ENCODE measurements around the gene TIMM17B. TPM values are rescaled to one million over a fixed set of nuclear protein-coding genes. Genes with fewer than 3 reads are reported as not detected.

Gene TIMM17B
- total RNA-seq, 6 donors from 2014 or later, result 29.6 to 49.6 (median 42.6) TPM

DNA sequence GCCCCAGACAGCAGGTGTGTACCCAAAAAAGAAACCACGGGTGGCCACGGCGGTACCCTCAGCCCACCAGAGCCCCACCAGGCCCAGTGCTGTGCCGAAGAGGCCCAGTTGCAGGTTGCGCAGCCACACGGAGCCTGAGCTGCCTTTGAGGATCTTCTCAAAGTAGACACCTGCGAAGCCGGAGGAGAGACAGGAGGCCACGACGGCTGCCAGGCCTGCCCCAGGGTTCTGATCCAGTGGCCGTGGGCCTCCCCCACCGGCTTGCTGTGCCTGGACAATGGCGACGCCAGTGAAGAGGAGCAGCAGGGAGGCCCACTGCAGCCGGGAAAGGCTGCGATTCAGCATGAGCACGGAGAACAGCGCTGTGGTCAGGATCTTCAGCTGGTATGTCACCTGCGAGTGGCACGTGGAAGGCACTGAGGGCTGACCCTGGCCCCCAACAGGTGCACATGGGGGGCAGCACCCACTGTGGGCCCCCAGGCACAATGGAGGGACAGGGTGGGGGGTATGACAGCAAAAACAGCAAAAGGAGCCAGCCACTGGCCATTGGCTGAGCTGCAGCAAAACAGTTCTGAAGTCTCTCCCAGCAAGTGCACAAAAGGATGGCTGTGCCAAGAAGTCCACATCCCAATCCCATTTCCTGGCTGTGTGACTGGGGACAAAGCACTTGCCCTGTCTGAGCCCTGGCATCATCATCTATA, 7.7 kb upstream of the TIMM17B start:
- peaks cover 2 to 57% (median 21%) of the 10 kb centered on the region in 4 donors for H3K36me3 ChIP-seq

DNA sequence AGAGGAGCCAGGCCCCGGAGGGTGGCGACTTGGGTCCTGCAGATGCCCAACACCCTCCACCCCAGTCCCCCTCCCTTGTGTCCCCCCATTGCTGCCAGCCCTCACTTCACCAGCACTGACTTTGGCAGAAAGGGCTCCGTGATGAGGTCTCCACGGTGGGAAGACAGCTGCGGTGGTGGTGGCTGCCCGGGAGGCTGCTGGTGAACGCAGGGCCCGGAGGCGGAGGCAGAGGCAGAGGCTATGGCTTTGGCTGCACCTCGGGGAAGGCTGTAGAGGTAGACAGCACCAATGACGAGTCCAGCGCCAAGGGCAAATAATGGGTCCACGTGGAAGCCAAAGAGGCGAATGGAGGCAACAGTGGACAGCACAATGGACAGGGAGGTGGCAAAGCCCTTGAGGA, 7.1 kb upstream of the TIMM17B start:
- Histone ChIP-seq H3K27me3 (no peaks in the 10 kb centered on the region), H3K4me1 (peaks cover 0 to under 1% (median 0%) of the 10 kb centered on the region in 4 donors), H3K36me3 (peaks cover 2 to 57% (median 21%) of the 10 kb centered on the region in 4 donors), H3K9me3 (no peaks in the 10 kb centered on the region), H3K4me3 (no peak overlapping the region), H3K27ac (no peak overlapping the region)
- DNase-seq (no peak), ATAC-seq (ENCODE audit: low FRiP score in 2 of 2) (no peak)
- WGBS, 2 donors, result 87% methylated on average over 14 of the region's 14 CpGs; no CpG with 5 or more reads in 1 of the 2 donors
- no peak for TF ChIP-seq POLR2AphosphoS5 (IDR thresholded peaks at IDR 0.05)
- TF ChIP-seq EP300 (IDR thresholded peaks at IDR 0.05), result no peak

More for the DNA sequence above, 7.7 kb upstream of the TIMM17B start:
- DNase-seq (no peak), ATAC-seq (ENCODE audit: low FRiP score in 2 of 2) (no peak)
- Histone ChIP-seq H3K9me3 (no peaks in the 10 kb centered on the region), H3K4me1 (peaks cover 0 to 6% (median 0%) of the 10 kb centered on the region in 4 donors), H3K27me3 (no peaks in the 10 kb centered on the region), H3K27ac (no peak overlapping the region), H3K4me3 (no peak overlapping the region)
- whole genome bisulfite sequencing, 2 donors, result 91 to 100% methylated on average over 1 to 20 of the region's 20 CpGs
- TF ChIP-seq POLR2A (IDR thresholded peaks at IDR 0.05), result no peak
- TF ChIP-seq, protein P1, sequence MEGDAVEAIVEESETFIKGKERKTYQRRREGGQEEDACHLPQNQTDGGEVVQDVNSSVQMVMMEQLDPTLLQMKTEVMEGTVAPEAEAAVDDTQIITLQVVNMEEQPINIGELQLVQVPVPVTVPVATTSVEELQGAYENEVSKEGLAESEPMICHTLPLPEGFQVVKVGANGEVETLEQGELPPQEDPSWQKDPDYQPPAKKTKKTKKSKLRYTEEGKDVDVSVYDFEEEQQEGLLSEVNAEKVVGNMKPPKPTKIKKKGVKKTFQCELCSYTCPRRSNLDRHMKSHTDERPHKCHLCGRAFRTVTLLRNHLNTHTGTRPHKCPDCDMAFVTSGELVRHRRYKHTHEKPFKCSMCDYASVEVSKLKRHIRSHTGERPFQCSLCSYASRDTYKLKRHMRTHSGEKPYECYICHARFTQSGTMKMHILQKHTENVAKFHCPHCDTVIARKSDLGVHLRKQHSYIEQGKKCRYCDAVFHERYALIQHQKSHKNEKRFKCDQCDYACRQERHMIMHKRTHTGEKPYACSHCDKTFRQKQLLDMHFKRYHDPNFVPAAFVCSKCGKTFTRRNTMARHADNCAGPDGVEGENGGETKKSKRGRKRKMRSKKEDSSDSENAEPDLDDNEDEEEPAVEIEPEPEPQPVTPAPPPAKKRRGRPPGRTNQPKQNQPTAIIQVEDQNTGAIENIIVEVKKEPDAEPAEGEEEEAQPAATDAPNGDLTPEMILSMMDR (IDR thresholded peaks at IDR 0.05), result no peak
- no peak for TF ChIP-seq EP300 (IDR thresholded peaks at IDR 0.05)
- TF ChIP-seq POLR2AphosphoS5 (IDR thresholded peaks at IDR 0.05), result no peak

DNA sequence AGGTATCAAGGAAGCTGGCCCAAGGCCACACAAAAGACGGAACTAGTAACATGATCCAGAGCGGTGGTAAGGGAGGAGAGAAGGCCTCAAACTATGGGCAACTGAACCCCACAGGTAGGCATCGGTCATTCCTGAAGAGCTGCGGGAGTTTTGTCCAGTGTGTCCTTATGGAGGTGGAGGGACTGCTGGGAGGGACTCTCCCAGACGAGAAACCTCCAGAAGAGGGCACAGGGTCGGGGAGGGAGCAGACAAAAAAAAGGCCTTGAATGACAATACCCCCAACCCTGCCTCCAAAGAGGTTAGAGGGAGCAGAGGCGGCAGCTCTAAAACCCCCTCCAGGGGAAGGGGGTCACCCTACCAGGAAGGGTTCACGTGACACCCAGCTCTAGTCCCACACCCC, 6.6 kb upstream of the TIMM17B start:
- no peaks in the 10 kb centered on the region for H3K27me3 ChIP-seq

DNA sequence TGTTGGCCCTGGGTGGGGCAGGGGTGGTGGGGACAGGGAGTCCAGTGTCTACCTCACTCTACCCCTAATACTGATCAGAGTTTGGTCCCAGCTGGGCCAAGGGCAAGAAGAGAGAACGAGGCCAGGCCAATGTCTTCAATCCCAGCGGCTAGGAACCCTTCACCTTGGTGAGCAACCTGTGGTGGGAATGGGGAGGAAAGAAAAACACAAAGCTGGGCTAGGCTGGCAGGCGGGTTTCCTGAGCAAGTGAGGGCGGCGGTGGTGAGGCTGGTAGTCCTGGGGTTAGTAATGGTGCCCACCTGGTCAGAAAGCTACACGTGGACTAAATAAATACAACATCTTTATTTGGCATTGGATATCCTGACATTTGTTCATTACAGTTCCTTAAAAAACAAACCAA, 5.7 kb upstream of the TIMM17B start:
- Histone ChIP-seq H3K4me3 (no peak overlapping the region), H3K27me3 (no peaks in the 10 kb centered on the region), H3K27ac (no peak overlapping the region), H3K4me1 (peaks cover 0 to 8% (median 4%) of the 10 kb centered on the region in 4 donors), H3K36me3 (peaks cover 2 to 57% (median 21%) of the 10 kb centered on the region in 4 donors), H3K9me3 (no peaks in the 10 kb centered on the region)
- WGBS, 2 donors, result 83 to 89% methylated on average over 3 to 6 of the region's 6 CpGs
- TF ChIP-seq, protein P1 (IDR thresholded peaks at IDR 0.05), result no peak
- DNase-seq (no peak), ATAC-seq (ENCODE audit: low FRiP score in 2 of 2) (no peak)

More for the DNA sequence above, 6.6 kb upstream of the TIMM17B start:
- Histone ChIP-seq H3K9me3 (no peaks in the 10 kb centered on the region), H3K4me3 (no peak overlapping the region), H3K36me3 (peaks cover 2 to 57% (median 21%) of the 10 kb centered on the region in 4 donors), H3K27ac (no peak overlapping the region), H3K4me1 (peaks cover 0 to 5% (median 2%) of the 10 kb centered on the region in 4 donors)
- no peak for TF ChIP-seq POLR2A (IDR thresholded peaks at IDR 0.05)
- TF ChIP-seq, protein P1 (IDR thresholded peaks at IDR 0.05), result no peak
- TF ChIP-seq EP300 (IDR thresholded peaks at IDR 0.05), result no peak
- TF ChIP-seq POLR2AphosphoS5 (IDR thresholded peaks at IDR 0.05), result no peak
- ATAC-seq (ENCODE audit: low FRiP score in 2 of 2) (no peak), DNase-seq (no peak)
- WGBS, 2 donors, result 74 to 81% methylated on average over 7 to 8 of the region's 8 CpGs

DNA sequence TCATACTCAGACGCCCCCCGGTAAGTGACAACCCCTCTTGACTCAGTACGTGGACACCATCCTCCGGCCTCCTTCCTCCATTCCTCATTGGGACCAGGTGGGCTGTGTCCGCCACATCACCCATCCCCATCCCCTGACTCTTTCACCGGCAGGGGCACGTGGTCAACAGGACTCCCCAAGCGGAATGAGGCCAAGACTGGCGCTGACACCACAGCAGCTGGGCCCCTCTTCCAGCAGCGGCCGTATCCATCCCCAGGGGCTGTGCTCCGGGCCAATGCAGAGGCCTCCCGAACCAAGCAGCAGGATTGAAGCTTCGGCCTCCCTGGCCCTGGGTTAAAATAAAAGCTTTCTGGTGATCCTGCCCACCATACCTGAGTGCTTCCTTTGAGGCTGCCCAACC, 5.2 kb upstream of the TIMM17B start:
- DNase-seq, result no peak
- Histone ChIP-seq H3K4me3 (no peak overlapping the region), H3K9me3 (peaks cover 0 to 3% (median 0%) of the 10 kb centered on the region in 4 donors), H3K27ac (no peak overlapping the region), H3K27me3 (no peaks in the 10 kb centered on the region), H3K4me1 (peaks cover 0 to 8% (median 4%) of the 10 kb centered on the region in 4 donors), H3K36me3 (peaks cover 2 to 57% (median 21%) of the 10 kb centered on the region in 4 donors)
- no peak for ATAC-seq (ENCODE audit: low FRiP score in 2 of 2)
- TF ChIP-seq POLR2AphosphoS5 (IDR thresholded peaks at IDR 0.05), result no peak
- TF ChIP-seq EP300 (IDR thresholded peaks at IDR 0.05), result no peak
- TF ChIP-seq, protein P1 (IDR thresholded peaks at IDR 0.05), result no peak
- no peak for TF ChIP-seq POLR2A (IDR thresholded peaks at IDR 0.05)
- 75 to 93% methylated on average over 7 to 14 of the region's 14 CpGs for whole genome bisulfite sequencing, 2 donors
